Neuronal stem cell (in vitro differentiated cells): Measurements from ENCODE around the gene TMCC3.
A peak's percentile ranks its signal among the peaks of the same experiment; 100 is the strongest.

Source experiments
- DNase-seq: peaks from one replicate; pipeline ENCODE4 v3.0.0-alpha.2; 2013; ENCODE audit warnings: low spot score
- H2AFZ ChIP-seq: one replicate; pipeline ENCODE4 v1.6.1; 2013; ENCODE audit warnings: mild to moderate bottlenecking, low read length, inconsistent platforms
- H2AK5ac ChIP-seq: 2 replicates; pipeline ENCODE4 v1.6.1; 2013; ENCODE audit warnings: low read depth, mild to moderate bottlenecking, inconsistent platforms, low read length, moderate library complexity, mixed read lengths
- H2BK120ac ChIP-seq: 2 replicates; pipeline ENCODE4 v1.6.1; 2013; ENCODE audit warnings: low read depth, mild to moderate bottlenecking, inconsistent platforms, low read length, moderate library complexity, mixed read lengths
- H2BK12ac ChIP-seq: one replicate; pipeline ENCODE4 v1.6.1; 2013; ENCODE audit warnings: low read length, inconsistent platforms
- H2BK15ac ChIP-seq: 2 replicates; pipeline ENCODE4 v1.6.1; 2013; ENCODE audit warnings: mild to moderate bottlenecking, low read length, inconsistent platforms, mixed read lengths
- H2BK5ac ChIP-seq: one replicate; pipeline ENCODE4 v1.6.1; 2013; ENCODE audit warnings: inconsistent platforms, mild to moderate bottlenecking, low read length, moderate library complexity
- H3K14ac ChIP-seq: one replicate; pipeline ENCODE4 v1.6.1; 2013; ENCODE audit warnings: low read length, inconsistent platforms
- H3K18ac ChIP-seq: 2 replicates; pipeline ENCODE4 v1.6.1; 2013; ENCODE audit warnings: low read length, inconsistent platforms
- H3K23ac ChIP-seq: 2 replicates; pipeline ENCODE4 v1.6.1; 2013; ENCODE audit warnings: low read depth, mild to moderate bottlenecking, mixed read lengths, low read length, inconsistent platforms; ENCODE audit not compliant: poor library complexity
- H3K27ac ChIP-seq: replicated peaks from 3 replicates; pipeline ENCODE4 v1.5.1; 2013; ENCODE audit warnings: low read length, inconsistent platforms
- H3K27me3 ChIP-seq, 3 experiments: 2 replicates each; pipeline ENCODE4 v1.6.1; 2013; ENCODE audit warnings: low read length in 3 of 3, mild to moderate bottlenecking in 2 of 3, inconsistent platforms in 1 of 3, low read depth in 1 of 3, mixed read lengths in 1 of 3, moderate library complexity in 1 of 3; ENCODE audit not compliant: control insufficient read depth in 3 of 3, insufficient read depth in 3 of 3
- H3K36me3 ChIP-seq, 2 donors: replicated peaks in 1 of 2; 2 replicates each; pipeline ENCODE4 v1.6.1; 2013; ENCODE audit warnings: low read length in 2 of 2; ENCODE audit not compliant: control insufficient read depth in 2 of 2, insufficient read depth in 2 of 2
- H3K4ac ChIP-seq: 2 replicates; pipeline ENCODE4 v1.6.1; 2013; ENCODE audit warnings: inconsistent platforms, mild to moderate bottlenecking, low read length, moderate library complexity
- H3K4me1 ChIP-seq, 2 donors: 1 replicate in 1 of 2; 2 replicates in 1 of 2; pipeline ENCODE4 v1.6.1; 2013; ENCODE audit warnings: low read length in 2 of 2, low read depth in 1 of 2; ENCODE audit not compliant: control insufficient read depth in 2 of 2, insufficient read depth in 1 of 2
- H3K4me2 ChIP-seq: one replicate; pipeline ENCODE4 v1.6.1; 2013; ENCODE audit warnings: mild to moderate bottlenecking, low read length, inconsistent platforms; ENCODE audit not compliant: insufficient read depth, poor library complexity, severe bottlenecking
- H3K4me3 ChIP-seq, 2 donors: 2 replicates each; pipeline ENCODE4 v1.5.1; 2013; ENCODE audit warnings: low read length in 2 of 2, mild to moderate bottlenecking in 2 of 2, inconsistent platforms in 1 of 2, moderate library complexity in 1 of 2
- H3K79me1 ChIP-seq: one replicate; pipeline ENCODE4 v1.6.1; 2013; ENCODE audit warnings: low read depth, mild to moderate bottlenecking, inconsistent platforms, low read length, moderate library complexity
- H3K9ac ChIP-seq: one replicate; pipeline ENCODE4 v1.6.1; 2013; ENCODE audit warnings: mild to moderate bottlenecking, low read depth, low read length, inconsistent platforms; ENCODE audit not compliant: poor library complexity
- H3K9me3 ChIP-seq, 2 donors: replicated peaks in 1 of 2; 2 replicates each; pipeline versions ENCODE3 to v1.6.1; 2013; ENCODE audit warnings: low read length in 2 of 2, mild to moderate bottlenecking in 2 of 2, inconsistent platforms in 1 of 2, low read depth in 1 of 2, mixed read lengths in 1 of 2, moderate library complexity in 1 of 2; ENCODE audit not compliant: control insufficient read depth in 2 of 2, insufficient read depth in 1 of 2
- H4K8ac ChIP-seq: one replicate; pipeline ENCODE4 v1.6.1; 2013; ENCODE audit warnings: low read depth, mild to moderate bottlenecking, inconsistent platforms, low read length, moderate library complexity
- H4K91ac ChIP-seq: one replicate; pipeline ENCODE4 v1.6.1; 2013; ENCODE audit warnings: low read length, low read depth, mild to moderate bottlenecking, inconsistent platforms; ENCODE audit not compliant: poor library complexity
- WGBS, 2 donors: extraction: QIAGEN DNeasy Blood & Tissue Kit; methylation state at CpG; one replicate each; pipeline ENCODE4 v1.1.7; 2013; ENCODE audit warnings: missing lambda C conversion rate in 2 of 2, mixed read lengths in 1 of 2; ENCODE audit not compliant: insufficient read length in 2 of 2, insufficient replicate concordance in 1 of 2; ENCODE audit errors: extremely low coverage in 2 of 2; 5-methylcytosine and 5-hydroxymethylcytosine counted together

The TMCC3 gene

DNA sequence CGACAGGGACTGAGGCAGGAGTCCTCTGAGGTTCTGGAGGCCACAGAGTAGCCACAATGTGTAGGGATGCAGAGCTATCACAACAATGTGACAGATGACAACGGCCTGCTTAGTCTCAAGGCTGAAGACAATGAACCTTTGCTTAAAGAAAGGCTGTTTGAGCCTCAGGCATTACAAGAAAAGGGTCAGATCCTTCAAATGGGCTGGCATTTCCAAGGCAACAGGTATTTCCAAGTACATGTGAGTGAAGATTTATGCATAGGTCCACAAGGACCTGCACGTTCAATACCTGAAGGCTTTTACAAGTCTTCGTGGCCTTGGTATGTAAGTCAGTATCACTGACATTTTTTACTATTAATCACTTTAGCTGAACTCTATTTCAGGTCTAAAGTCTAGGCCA, 62.0 kb downstream of the TMCC3 start:
- H3K27me3 ChIP-seq = no peaks in the 10 kb centered on the region
- no peak overlapping the region for H2AK5ac ChIP-seq
- no peak for DNase-seq
- no peak overlapping the region for H2BK5ac ChIP-seq
- H2BK15ac ChIP-seq = no peak overlapping the region
- peak overlapping the region in 1 of 2 donors; percentile 13 for H3K4me3 ChIP-seq
- peak overlapping the region; percentile 40 for H3K27ac ChIP-seq
- H3K4ac ChIP-seq = no peak overlapping the region
- H3K4me1 ChIP-seq = peaks cover 23 to 26% of the 10 kb centered on the region in 2 donors
- no peaks in the 10 kb centered on the region for H3K79me1 ChIP-seq
- H3K4me2 ChIP-seq = no peak overlapping the region
- no peaks in the 10 kb centered on the region for H3K9me3 ChIP-seq
- no peak overlapping the region for H3K18ac ChIP-seq
- H3K9ac ChIP-seq = no peak overlapping the region
- WGBS, 2 donors = no CpG with 5 or more reads among the region's 4 CpGs
- peak overlapping the region; percentile 74 for H2AFZ ChIP-seq
- H3K14ac ChIP-seq = no peak overlapping the region
- no peak overlapping the region for H4K8ac ChIP-seq
- H2BK12ac ChIP-seq = no peak overlapping the region
- H3K23ac ChIP-seq = no peak overlapping the region
- H2BK120ac ChIP-seq = no peak overlapping the region
- H4K91ac ChIP-seq = no peak overlapping the region
- H3K36me3 ChIP-seq = no peaks in the 10 kb centered on the region

DNA sequence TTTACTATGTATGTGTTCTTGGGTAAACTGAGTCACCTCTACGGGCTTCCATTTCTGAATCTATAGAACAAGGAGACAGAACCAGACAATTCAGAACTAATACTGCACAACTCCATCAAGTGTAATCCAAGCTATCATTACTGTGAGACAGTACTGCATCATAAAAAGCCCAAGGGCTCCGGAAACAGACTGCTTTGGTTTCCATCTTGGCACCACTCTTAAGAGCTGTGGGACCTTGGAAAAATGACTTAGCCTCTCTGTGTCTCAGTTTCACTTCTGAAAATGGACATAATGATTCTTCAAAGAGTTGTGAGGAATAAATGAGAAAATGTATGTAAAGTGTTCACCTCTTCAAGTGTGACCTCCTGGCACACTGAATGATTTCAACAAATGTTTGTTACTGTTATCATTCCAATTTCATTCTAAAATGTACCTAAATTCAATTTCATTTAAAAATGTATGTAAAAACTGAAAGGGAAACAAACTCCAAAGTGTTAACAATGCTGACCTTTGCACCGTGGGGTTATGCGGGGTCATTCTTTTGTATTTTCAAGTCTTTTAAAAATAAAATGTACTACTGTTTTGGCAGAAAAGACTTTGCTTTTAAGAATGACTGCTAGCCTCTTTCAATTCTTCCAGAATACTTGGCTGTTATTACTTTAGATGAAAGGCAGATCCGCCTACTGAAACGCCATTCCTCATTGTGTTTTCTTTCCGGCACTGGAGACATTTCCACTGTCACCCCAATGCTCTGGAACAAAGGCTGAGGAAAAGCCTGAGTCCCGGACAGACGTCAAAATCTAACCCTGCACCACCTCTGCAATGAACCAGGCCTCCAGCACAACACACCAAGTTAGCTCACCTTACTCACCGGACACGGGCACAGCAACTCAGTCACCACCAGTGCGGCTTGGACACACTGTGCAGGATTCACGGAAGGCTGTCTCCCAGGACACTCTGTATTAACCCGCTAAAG, 62.8 kb downstream of the TMCC3 start:
- H2BK15ac ChIP-seq = no peak overlapping the region
- no peak overlapping the region for H2BK120ac ChIP-seq
- no peak for DNase-seq
- no CpG with 5 or more reads among the region's 14 CpGs for whole genome bisulfite sequencing, 2 donors
- H3K27ac ChIP-seq = peak overlapping the region; percentile 40
- no peak overlapping the region for H3K9ac ChIP-seq
- H3K14ac ChIP-seq = no peak overlapping the region
- H2AFZ ChIP-seq = peak overlapping the region; percentile 74
- no peaks in the 10 kb centered on the region for H3K27me3 ChIP-seq
- no peak overlapping the region for H2BK12ac ChIP-seq
- no peak overlapping the region for H4K8ac ChIP-seq
- H3K36me3 ChIP-seq = no peaks in the 10 kb centered on the region
- H3K18ac ChIP-seq = no peak overlapping the region
- H3K9me3 ChIP-seq = no peaks in the 10 kb centered on the region
- no peak overlapping the region for H3K23ac ChIP-seq
- no peak overlapping the region for H2BK5ac ChIP-seq
- peaks cover 23 to 26% of the 10 kb centered on the region in 2 donors for H3K4me1 ChIP-seq
- H2AK5ac ChIP-seq = no peak overlapping the region
- H3K4ac ChIP-seq = no peak overlapping the region
- no peaks in the 10 kb centered on the region for H3K79me1 ChIP-seq
- H3K4me2 ChIP-seq = no peak overlapping the region
- no peak overlapping the region for H4K91ac ChIP-seq
- H3K4me3 ChIP-seq = peak overlapping the region in 1 of 2 donors; percentile 13

DNA sequence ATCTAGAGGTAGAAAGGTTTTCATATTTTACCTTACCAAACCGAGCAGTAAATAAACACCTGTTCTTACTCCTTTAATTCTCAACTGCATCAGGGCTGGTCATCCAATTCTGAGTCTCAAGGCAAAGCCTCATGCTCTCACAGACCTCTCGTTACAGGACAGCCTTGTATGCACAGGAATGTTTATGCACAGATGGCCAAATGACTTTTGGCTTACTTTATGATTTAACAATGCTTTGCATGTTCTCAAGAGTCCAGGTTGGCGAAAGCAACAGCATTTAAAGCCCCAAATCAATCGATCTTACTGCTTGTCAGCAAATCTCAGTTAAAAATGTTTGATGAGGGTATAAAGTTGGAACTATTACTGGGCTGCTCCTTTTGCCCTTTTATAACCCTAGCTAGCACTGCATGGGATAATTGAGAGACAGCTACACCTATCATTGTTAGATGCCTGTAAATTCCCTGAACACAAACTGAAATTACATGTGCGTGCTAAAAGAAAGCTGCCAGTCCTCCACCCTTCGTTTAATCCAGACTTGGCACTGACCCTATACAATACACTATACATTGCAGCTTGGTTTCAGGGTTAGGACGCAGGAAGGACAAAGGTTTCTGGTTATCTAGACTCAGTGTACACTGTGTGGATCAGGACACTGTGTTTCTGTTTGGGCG, 63.6 kb downstream of the TMCC3 start:
- Histone ChIP-seq H3K4me1 (peaks cover 23 to 26% of the 10 kb centered on the region in 2 donors), H2BK12ac (no peak overlapping the region), H3K4me3 (no peak overlapping the region), H3K36me3 (no peaks in the 10 kb centered on the region), H3K18ac (no peak overlapping the region), H2BK5ac (no peak overlapping the region), H3K23ac (no peak overlapping the region), H2AK5ac (no peak overlapping the region), H3K9ac (no peak overlapping the region), H3K79me1 (no peaks in the 10 kb centered on the region), H2BK15ac (no peak overlapping the region), H4K8ac (no peak overlapping the region), H4K91ac (no peak overlapping the region), H2AFZ (no peak overlapping the region), H3K9me3 (no peaks in the 10 kb centered on the region), H3K27ac (no peak overlapping the region), H3K4me2 (no peak overlapping the region), H2BK120ac (no peak overlapping the region), H3K14ac (no peak overlapping the region), H3K4ac (no peak overlapping the region), H3K27me3 (no peaks in the 10 kb centered on the region)
- DNase-seq = no peak
- no CpG with 5 or more reads among the region's 8 CpGs for WGBS, 2 donors

DNA sequence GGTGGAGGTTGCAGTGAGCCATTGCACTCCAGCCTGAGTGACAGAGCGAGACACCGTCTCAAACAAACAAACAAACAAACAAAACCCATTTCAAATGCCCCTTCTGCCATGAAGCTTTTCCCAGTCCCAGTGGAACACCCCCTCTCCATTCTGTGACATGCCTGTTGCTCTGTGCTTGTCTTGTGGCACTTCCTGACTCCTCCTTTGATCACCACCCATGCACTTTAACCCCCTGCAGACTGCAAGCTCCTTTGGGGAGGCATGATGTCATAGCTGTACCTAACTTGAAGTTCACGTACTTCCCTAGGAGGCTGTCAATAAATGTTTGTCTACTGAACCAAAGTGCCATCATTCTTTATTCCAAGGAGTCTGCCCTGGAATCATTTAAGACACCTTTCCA, 64.7 kb downstream of the TMCC3 start:
- Histone ChIP-seq H4K8ac (no peak overlapping the region), H3K14ac (no peak overlapping the region), H2BK5ac (no peak overlapping the region), H3K9me3 (no peaks in the 10 kb centered on the region), H3K4me2 (no peak overlapping the region), H3K4ac (no peak overlapping the region), H3K27me3 (no peaks in the 10 kb centered on the region), H2BK120ac (no peak overlapping the region), H4K91ac (no peak overlapping the region), H3K18ac (no peak overlapping the region), H3K9ac (no peak overlapping the region), H3K4me3 (no peak overlapping the region), H3K79me1 (no peaks in the 10 kb centered on the region), H3K23ac (no peak overlapping the region), H3K36me3 (no peaks in the 10 kb centered on the region), H2BK15ac (no peak overlapping the region), H3K27ac (no peak overlapping the region), H2BK12ac (no peak overlapping the region), H2AFZ (no peak overlapping the region), H3K4me1 (peaks cover 23% of the 10 kb centered on the region in 2 donors), H2AK5ac (no peak overlapping the region)
- no peak for DNase-seq
- WGBS, 2 donors = no CpG with 5 or more reads among the region's 3 CpGs
